Measurements from ENCODE around the gene NOD2. TPM values are rescaled to one million over a fixed set of nuclear protein-coding genes. Genes with fewer than 3 reads are reported as not detected.

NOD2 gene
- total RNA-seq, 4 donors from 2014 or later: 33.8 to 66.2 (median 48.6) TPM

Other genes starting within 250 kb of the NOD2 start
- 1 to 10 TPM; 1.8 to 9.1 (median 2.6) TPM for gene NKD1, start 145.2 kb upstream of the NOD2 start, total RNA-seq
- 1 to 10 TPM in 2 of 4 donors, under 1 TPM in 2; 0.81 to 2.1 (median 1.2) TPM for gene SNX20, start 12.3 kb upstream of the NOD2 start, total RNA-seq
- gene CYLD, start 48.5 kb downstream of the NOD2 start, total RNA-seq: 10 to 100 TPM; 31.1 to 77.6 (median 50.2) TPM

Data from suprapubic skin (tissue), 4 donors.